ENCODE results near the gene TMEM139. TPM values are rescaled to one million over a fixed set of nuclear protein-coding genes. Genes with fewer than 3 reads are reported as not detected.
"Not testable (repeated sequence)": the region's sequence is repeated elsewhere in the genome, so short reads cannot be mapped to it uniquely, and the experiment has no call there.

The TMEM139 gene
- total and polyA plus RNA-seq, 4 donors, result 0.59 to 2.2 (median 1.7) TPM

- 100% methylated on average over 3 of the region's 6 CpGs for WGBS (ENCODE audit: insufficient coverage)
- DNase-seq (ENCODE audit: low read depth in 4 of 6, low spot score in 6 of 6), result no peak
- no peaks in the 10 kb centered on the region for H3K36me3 ChIP-seq (ENCODE audit: control insufficient read depth, insufficient read depth, low read length)
- H3K4me1 ChIP-seq (ENCODE audit: control insufficient read depth, insufficient read depth, low read length), result peaks cover 36% of the 10 kb centered on the region
- H3K27ac ChIP-seq (ENCODE audit: low read depth, low read length), result peak overlapping the region; percentile 54
- H3K27me3 ChIP-seq (ENCODE audit: control insufficient read depth, insufficient read depth, low read length), result no peaks in the 10 kb centered on the region
- H3K4me3 ChIP-seq (ENCODE audit: low read depth, low read length), result no peak overlapping the region
- H3K9me3 ChIP-seq (ENCODE audit: control insufficient read depth, insufficient read depth, low read length), result no peaks in the 10 kb centered on the region
Observed at GRCh38 chr7:143286522-143286890, 1.7 kb downstream of the TMEM139 start.

- WGBS (ENCODE audit: insufficient coverage), result 91% methylated on average over 11 of the region's 17 CpGs
- peak overlapping the region; percentile 94 for H3K27ac ChIP-seq (ENCODE audit: low read depth, low read length)
- no peaks in the 10 kb centered on the region for H3K9me3 ChIP-seq (ENCODE audit: control insufficient read depth, insufficient read depth, low read length)
- no peaks in the 10 kb centered on the region for H3K27me3 ChIP-seq (ENCODE audit: control insufficient read depth, insufficient read depth, low read length)
- DNase-seq (ENCODE audit: low read depth in 4 of 6, low spot score in 6 of 6), result no peak
- peaks cover 36% of the 10 kb centered on the region for H3K4me1 ChIP-seq (ENCODE audit: control insufficient read depth, insufficient read depth, low read length)
- peaks cover 7% of the 10 kb centered on the region for H3K36me3 ChIP-seq (ENCODE audit: control insufficient read depth, insufficient read depth, low read length)
- peak overlapping the region; percentile 90 for H3K4me3 ChIP-seq (ENCODE audit: low read depth, low read length)
Observed at GRCh38 chr7:143287339-143287934, 2.7 kb downstream of the TMEM139 start.

- H3K27me3 ChIP-seq (ENCODE audit: control insufficient read depth, insufficient read depth, low read length), result no peaks in the 10 kb centered on the region
- peak within 1 kb of the TSS; percentile 90 for H3K4me3 ChIP-seq (ENCODE audit: low read depth, low read length)
- H3K27ac ChIP-seq (ENCODE audit: low read depth, low read length), result peak within 1 kb of the TSS; percentile 94
- no peaks in the 10 kb centered on the region for H3K9me3 ChIP-seq (ENCODE audit: control insufficient read depth, insufficient read depth, low read length)
- H3K36me3 ChIP-seq (ENCODE audit: control insufficient read depth, insufficient read depth, low read length), result peaks cover 14% of the 10 kb centered on the region
- DNase-seq (ENCODE audit: low read depth in 4 of 6, low spot score in 6 of 6), result peak; percentile 84 to 99 (median 96)
- WGBS (ENCODE audit: insufficient coverage), result 1% methylated on average over 84 of the region's 84 CpGs
- peaks cover 36% of the 10 kb centered on the region for H3K4me1 ChIP-seq (ENCODE audit: control insufficient read depth, insufficient read depth, low read length)
Observed at GRCh38 chr7:143287935-143288826, 3.4 kb downstream of the TMEM139 start, which contains the start of gene CASP2. TSS of gene CASP2 (plus strand) at chr7:143288351. CDS start at chr7:143288456, 105 bp downstream.

- WGBS (ENCODE audit: insufficient coverage), result 0% methylated on average over 4 of the region's 11 CpGs
- H3K4me1 ChIP-seq (ENCODE audit: control insufficient read depth, insufficient read depth, low read length), result peaks cover 36% of the 10 kb centered on the region
- H3K27me3 ChIP-seq (ENCODE audit: control insufficient read depth, insufficient read depth, low read length), result no peaks in the 10 kb centered on the region
- peaks cover 21% of the 10 kb centered on the region for H3K36me3 ChIP-seq (ENCODE audit: control insufficient read depth, insufficient read depth, low read length)
- peak overlapping the region; percentile 90 for H3K4me3 ChIP-seq (ENCODE audit: low read depth, low read length)
- no peaks in the 10 kb centered on the region for H3K9me3 ChIP-seq (ENCODE audit: control insufficient read depth, insufficient read depth, low read length)
- DNase-seq (ENCODE audit: low read depth in 4 of 6, low spot score in 6 of 6), result no peak
- H3K27ac ChIP-seq (ENCODE audit: low read depth, low read length), result peak overlapping the region; percentile 94
Observed at GRCh38 chr7:143288836-143289235, 4.1 kb downstream of the TMEM139 start.

- DNase-seq (ENCODE audit: low read depth in 4 of 6, low spot score in 6 of 6), result peak in 1 of 6 donors; percentile 18
- 0% methylated on average over 3 of the region's 6 CpGs for WGBS (ENCODE audit: insufficient coverage)
- H3K9me3 ChIP-seq (ENCODE audit: control insufficient read depth, insufficient read depth, low read length), result no peaks in the 10 kb centered on the region
- H3K36me3 ChIP-seq (ENCODE audit: control insufficient read depth, insufficient read depth, low read length), result peaks cover 21% of the 10 kb centered on the region
- H3K27ac ChIP-seq (ENCODE audit: low read depth, low read length), result peak overlapping the region; percentile 94
- no peaks in the 10 kb centered on the region for H3K27me3 ChIP-seq (ENCODE audit: control insufficient read depth, insufficient read depth, low read length)
- H3K4me3 ChIP-seq (ENCODE audit: low read depth, low read length), result peak overlapping the region; percentile 90
- peaks cover 36% of the 10 kb centered on the region for H3K4me1 ChIP-seq (ENCODE audit: control insufficient read depth, insufficient read depth, low read length)
Observed at GRCh38 chr7:143289421-143289820, 4.7 kb downstream of the TMEM139 start.

- H3K4me1 ChIP-seq (ENCODE audit: control insufficient read depth, insufficient read depth, low read length), result peaks cover 33% of the 10 kb centered on the region
- DNase-seq (ENCODE audit: low read depth in 4 of 6, low spot score in 6 of 6), result not testable (repeated sequence)
- H3K4me3 ChIP-seq (ENCODE audit: low read depth, low read length), result peak overlapping the region; percentile 90
Observed at GRCh38 chr7:143289888-143290287, 5.1 kb downstream of the TMEM139 start.

GRCh38 chr7:143290293-143290692 is 5.5 kb downstream of the TMEM139 start:
- no peaks in the 10 kb centered on the region for H3K27me3 ChIP-seq (ENCODE audit: control insufficient read depth, insufficient read depth, low read length)
- H3K36me3 ChIP-seq (ENCODE audit: control insufficient read depth, insufficient read depth, low read length), result peaks cover 23% of the 10 kb centered on the region
- DNase-seq (ENCODE audit: low read depth in 4 of 6, low spot score in 6 of 6), result no peak
- H3K27ac ChIP-seq (ENCODE audit: low read depth, low read length), result no peak overlapping the region
- WGBS (ENCODE audit: insufficient coverage), result 91% methylated on average over 2 of the region's 4 CpGs
- H3K4me3 ChIP-seq (ENCODE audit: low read depth, low read length), result no peak overlapping the region
- no peaks in the 10 kb centered on the region for H3K9me3 ChIP-seq (ENCODE audit: control insufficient read depth, insufficient read depth, low read length)
- H3K4me1 ChIP-seq (ENCODE audit: control insufficient read depth, insufficient read depth, low read length), result peaks cover 28% of the 10 kb centered on the region

More at GRCh38 chr7:143289888-143290287, 5.1 kb downstream of the TMEM139 start:
- H3K27me3 ChIP-seq (ENCODE audit: control insufficient read depth, insufficient read depth, low read length); H3K27ac ChIP-seq (ENCODE audit: low read depth, low read length); H3K9me3 ChIP-seq (ENCODE audit: control insufficient read depth, insufficient read depth, low read length): not testable (repeated sequence)
- no CpG with 5 or more reads among the region's 4 CpGs for WGBS (ENCODE audit: insufficient coverage)
- H3K36me3 ChIP-seq (ENCODE audit: control insufficient read depth, insufficient read depth, low read length), result peaks cover 21% of the 10 kb centered on the region

- WGBS (ENCODE audit: insufficient coverage), result no CpG with 5 or more reads among the region's 5 CpGs
- peaks cover 29% of the 10 kb centered on the region for H3K36me3 ChIP-seq (ENCODE audit: control insufficient read depth, insufficient read depth, low read length)
- DNase-seq (ENCODE audit: low read depth in 4 of 6, low spot score in 6 of 6), result no peak
- no peak overlapping the region for H3K4me3 ChIP-seq (ENCODE audit: low read depth, low read length)
- peaks cover 11% of the 10 kb centered on the region for H3K4me1 ChIP-seq (ENCODE audit: control insufficient read depth, insufficient read depth, low read length)
- H3K9me3 ChIP-seq (ENCODE audit: control insufficient read depth, insufficient read depth, low read length), result no peaks in the 10 kb centered on the region
- no peaks in the 10 kb centered on the region for H3K27me3 ChIP-seq (ENCODE audit: control insufficient read depth, insufficient read depth, low read length)
- no peak overlapping the region for H3K27ac ChIP-seq (ENCODE audit: low read depth, low read length)
Observed at GRCh38 chr7:143292876-143293275, 8.1 kb downstream of the TMEM139 start.

- no peaks in the 10 kb centered on the region for H3K4me1 ChIP-seq (ENCODE audit: control insufficient read depth, insufficient read depth, low read length)
- H3K36me3 ChIP-seq (ENCODE audit: control insufficient read depth, insufficient read depth, low read length), result peaks cover 43% of the 10 kb centered on the region
- no peak overlapping the region for H3K27ac ChIP-seq (ENCODE audit: low read depth, low read length)
- no peak overlapping the region for H3K4me3 ChIP-seq (ENCODE audit: low read depth, low read length)
- no peaks in the 10 kb centered on the region for H3K9me3 ChIP-seq (ENCODE audit: control insufficient read depth, insufficient read depth, low read length)
- DNase-seq (ENCODE audit: low read depth in 4 of 6, low spot score in 6 of 6), result no peak
- no peaks in the 10 kb centered on the region for H3K27me3 ChIP-seq (ENCODE audit: control insufficient read depth, insufficient read depth, low read length)
Observed at GRCh38 chr7:143295870-143296269, 11.1 kb downstream of the TMEM139 start.

Data from spinal cord (tissue), 10 donors.